HEK293T (cell line): ENCODE data around the gene MRAS.

Experiments
- CTCF ChIA-PET: fragments of 350-600 bp; formaldehyde crosslinking; extraction: SDS; loops from one replicate; lab custom pipeline; 2021; ENCODE audit warnings: antibody characterized with exemption, inconsistent platforms; lab: Yijun Ruan, JAX
- POLR2A ChIA-PET: fragments of 350-600 bp; formaldehyde crosslinking; extraction: SDS; loops from one replicate; lab custom pipeline; 2020; ENCODE audit warnings: antibody characterized with exemption, inconsistent platforms; lab: Yijun Ruan, JAX
- DNase-seq: peaks from one replicate; pipeline ENCODE4 v3.0.0; 2012; ENCODE audit warnings: mixed read lengths; ENCODE audit errors: extremely low spot score
- ARNT ChIP-seq: fragments of 450-650 bp; IDR thresholded peaks from 2 replicates; pipeline ENCODE4 v1.6.1; 2017; ENCODE audit warnings: mild to moderate bottlenecking
- BHLHE40 ChIP-seq: fragments of 450-650 bp; IDR thresholded peaks from 2 replicates; pipeline ENCODE4 v1.6.1; 2016; ENCODE audit warnings: mild to moderate bottlenecking, moderate library complexity, borderline replicate concordance
- CTBP1 ChIP-seq: fragments of 450-650 bp; IDR thresholded peaks from 2 replicates; pipeline ENCODE4 v1.6.1; 2016; ENCODE audit warnings: borderline replicate concordance
- ELF4 ChIP-seq: fragments of 450-650 bp; IDR thresholded peaks from 2 replicates; pipeline ENCODE4 v1.6.1; 2017; ENCODE audit warnings: antibody characterized with exemption
- FOXA1 ChIP-seq: fragments of 450-650 bp; IDR thresholded peaks from 2 replicates; pipeline ENCODE4 v1.6.1; 2016; ENCODE audit warnings: mild to moderate bottlenecking
- FOXK2 ChIP-seq: fragments of 450-650 bp; IDR thresholded peaks from 2 replicates; pipeline ENCODE4 v1.6.1; 2016; ENCODE audit warnings: mild to moderate bottlenecking
- FOXM1 ChIP-seq: fragments of 450-650 bp; IDR thresholded peaks from 2 replicates; pipeline ENCODE4 v1.6.1; 2017; ENCODE audit warnings: mild to moderate bottlenecking, borderline replicate concordance
- HDGF ChIP-seq: fragments of 450-650 bp; IDR thresholded peaks from 2 replicates; pipeline ENCODE4 v1.6.1; 2017; ENCODE audit warnings: antibody characterized with exemption, borderline replicate concordance
- L3MBTL2 ChIP-seq: fragments of 450-650 bp; conservative IDR thresholded peaks from 2 replicates; pipeline ENCODE4 v1.6.1; 2016; ENCODE audit warnings: mild to moderate bottlenecking
- LEF1 ChIP-seq: fragments of 450-650 bp; IDR thresholded peaks from 2 replicates; pipeline ENCODE4 v1.6.1; 2017; ENCODE audit warnings: mild to moderate bottlenecking, borderline replicate concordance
- NFRKB ChIP-seq: fragments of 450-650 bp; IDR thresholded peaks from 2 replicates; pipeline ENCODE4 v1.6.1; 2016; ENCODE audit warnings: mild to moderate bottlenecking, moderate library complexity
- SP1 ChIP-seq: fragments of 450-650 bp; IDR thresholded peaks from 2 replicates; pipeline ENCODE4 v1.6.1; 2017
- SUZ12 ChIP-seq: fragments of 450-650 bp; IDR thresholded peaks from 2 replicates; pipeline ENCODE4 v1.6.1; 2016; ENCODE audit warnings: mild to moderate bottlenecking
- TARDBP ChIP-seq: fragments of 450-650 bp; IDR thresholded peaks from 2 replicates; pipeline ENCODE4 v1.6.1; 2016
- ZNF384 ChIP-seq: fragments of 450-650 bp; IDR thresholded peaks from 2 replicates; pipeline ENCODE4 v1.6.1; 2016
- TF ChIP-seq, protein P1 (sequence below): fragments of 450-650 bp; IDR thresholded peaks from 2 replicates; pipeline ENCODE4 v1.6.1; 2016

MRAS gene

DNA sequence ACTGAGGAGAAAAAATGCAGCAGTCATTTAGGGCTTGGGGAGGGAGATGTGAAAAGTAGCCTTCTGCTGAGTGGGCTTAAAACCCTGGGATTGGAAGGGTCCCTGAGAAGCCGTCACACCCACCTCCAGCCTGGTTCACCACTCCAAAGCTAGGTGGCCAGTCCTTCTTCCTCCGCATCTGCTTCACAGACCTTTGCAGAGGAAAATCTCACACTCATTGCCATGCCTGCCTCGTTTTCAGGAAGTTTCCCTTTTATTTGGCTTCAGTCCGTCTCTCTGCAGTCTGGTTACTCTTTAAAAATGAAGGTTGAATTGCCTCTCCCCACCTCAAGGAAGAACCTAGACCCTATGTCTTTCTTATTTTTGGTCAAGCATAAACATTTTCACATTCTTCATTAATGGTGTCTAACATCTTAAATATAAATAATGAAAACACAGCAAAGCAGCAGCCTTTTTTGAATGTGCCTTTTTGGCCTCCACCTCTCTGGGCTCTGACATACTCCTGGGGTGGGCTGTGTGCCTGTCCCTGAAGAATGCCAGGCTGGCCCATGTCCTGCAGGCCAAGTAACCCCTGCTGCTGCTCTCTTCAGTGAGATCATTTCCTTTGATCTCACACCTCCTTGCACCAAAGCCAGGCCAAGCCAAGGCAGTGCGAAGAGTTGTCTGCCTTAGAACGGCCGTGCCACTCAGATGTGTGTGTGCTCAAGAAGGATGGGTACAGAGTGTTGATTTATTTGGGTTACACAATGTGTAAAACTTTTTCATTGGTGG lies 11.0 kb downstream of the MRAS start:
- POLR2A ChIA-PET = interaction anchor here (1.5 kb wide), 1 partner anchor 10 kb away, joined by 3 read pairs; no protein-coding TSS in a partner anchor
- CTCF ChIA-PET = no interaction called here
- no peak for DNase-seq
- TF ChIP-seq SUZ12 (no peak), CTBP1 (no peak), SP1 (no peak), ZNF384 (no peak)

DNA sequence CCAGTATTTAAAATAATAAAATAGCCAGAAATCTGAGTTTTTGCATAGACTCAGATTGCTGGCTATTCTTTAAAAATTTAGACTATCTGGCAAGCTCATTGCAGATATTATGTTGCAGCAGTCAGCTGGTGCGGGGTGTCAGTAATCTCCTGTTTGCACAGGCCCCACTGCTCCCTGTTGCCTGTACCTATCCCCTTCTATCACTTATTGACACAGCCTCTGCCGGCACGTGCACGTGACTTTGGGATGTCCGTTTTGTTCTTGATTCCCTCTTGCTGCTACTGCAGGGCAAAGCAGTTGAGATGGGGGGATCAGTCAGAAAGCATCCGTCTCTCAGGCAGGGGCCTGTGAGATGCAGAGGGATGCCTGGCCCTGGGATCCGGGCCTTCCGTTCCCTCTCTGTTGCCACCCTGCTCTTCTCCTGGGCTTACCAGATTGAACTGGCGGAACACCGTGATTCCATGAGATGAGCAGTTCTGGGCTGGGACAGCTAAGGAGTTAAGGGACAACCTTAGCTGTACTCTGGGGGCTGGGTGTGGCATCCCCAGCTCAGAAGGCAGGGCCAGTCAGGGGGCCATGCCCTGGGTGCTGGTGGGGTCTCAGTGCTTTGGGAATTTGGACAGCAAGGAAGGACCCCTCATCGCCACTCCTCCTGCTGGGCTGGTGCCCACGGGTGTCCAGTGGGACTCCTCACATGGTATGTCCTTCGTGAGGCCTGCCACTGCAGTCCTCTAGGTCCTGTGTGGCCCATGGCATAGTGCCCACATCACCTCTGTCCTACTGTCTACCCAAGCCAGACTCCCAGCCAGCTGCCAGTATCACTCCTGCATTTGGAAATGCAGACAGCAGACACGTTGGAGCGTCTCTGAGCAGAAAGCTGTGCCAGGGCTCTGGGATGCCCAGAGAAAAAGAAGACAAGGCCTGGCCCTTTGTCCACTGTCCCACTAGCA lies 11.8 kb downstream of the MRAS start:
- DNase-seq = no peak
- ChIA-PET POLR2A (no interaction called here), CTCF (no interaction called here)
- TF ChIP-seq LEF1 (no peak), CTBP1 (no peak), HDGF (no peak), SP1 (no peak), L3MBTL2 (no peak), FOXM1 (no peak), FOXK2 (no peak), ARNT (no peak), ZNF384 (no peak), ELF4 (no peak), FOXA1 (no peak)
- TF ChIP-seq, protein P1, sequence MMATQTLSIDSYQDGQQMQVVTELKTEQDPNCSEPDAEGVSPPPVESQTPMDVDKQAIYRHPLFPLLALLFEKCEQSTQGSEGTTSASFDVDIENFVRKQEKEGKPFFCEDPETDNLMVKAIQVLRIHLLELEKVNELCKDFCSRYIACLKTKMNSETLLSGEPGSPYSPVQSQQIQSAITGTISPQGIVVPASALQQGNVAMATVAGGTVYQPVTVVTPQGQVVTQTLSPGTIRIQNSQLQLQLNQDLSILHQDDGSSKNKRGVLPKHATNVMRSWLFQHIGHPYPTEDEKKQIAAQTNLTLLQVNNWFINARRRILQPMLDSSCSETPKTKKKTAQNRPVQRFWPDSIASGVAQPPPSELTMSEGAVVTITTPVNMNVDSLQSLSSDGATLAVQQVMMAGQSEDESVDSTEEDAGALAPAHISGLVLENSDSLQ = no peak

DNA sequence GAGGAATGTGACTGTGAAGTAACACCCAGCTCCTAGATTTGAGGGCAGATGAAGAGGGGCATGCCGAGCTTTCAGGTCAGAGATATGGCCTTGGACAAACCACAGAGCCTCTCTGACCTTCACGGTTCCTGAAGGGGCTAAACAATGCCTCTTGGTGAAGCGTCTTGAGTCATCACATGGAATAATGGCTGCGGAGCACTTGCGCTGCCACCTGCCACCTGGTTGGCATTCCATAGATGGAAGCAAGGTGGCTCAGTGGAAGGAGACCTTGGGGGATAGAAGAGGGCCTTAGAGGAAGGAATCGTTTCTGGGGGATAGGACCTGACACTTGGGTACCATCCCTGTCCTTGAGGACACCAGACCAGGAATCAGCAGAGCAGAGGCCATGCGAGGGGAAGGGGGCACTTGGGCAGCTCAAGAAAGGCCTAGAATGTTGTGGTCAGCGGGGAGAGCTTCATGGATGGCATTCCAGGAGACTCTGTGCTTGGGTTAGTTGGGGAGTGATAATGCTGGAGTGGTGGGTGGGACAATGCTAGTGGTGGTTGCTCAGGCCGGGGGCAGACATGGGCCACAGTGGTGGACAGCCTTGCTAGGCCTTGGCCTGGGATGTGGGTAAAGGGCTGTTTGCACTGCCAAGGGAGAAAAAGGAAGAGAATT lies 12.6 kb downstream of the MRAS start:
- no peak for DNase-seq
- ChIA-PET POLR2A (no interaction called here), CTCF (no interaction called here)
- no peak for TF ChIP-seq TARDBP
- TF ChIP-seq, protein P1 = no peak
- no peak for TF ChIP-seq FOXK2
- no peak for TF ChIP-seq HDGF
- TF ChIP-seq ELF4 = no peak
- TF ChIP-seq SUZ12 = no peak
- TF ChIP-seq SP1 = no peak
- TF ChIP-seq FOXA1 = no peak
- TF ChIP-seq L3MBTL2 = no peak
- no peak for TF ChIP-seq ARNT
- TF ChIP-seq FOXM1 = no peak

DNA sequence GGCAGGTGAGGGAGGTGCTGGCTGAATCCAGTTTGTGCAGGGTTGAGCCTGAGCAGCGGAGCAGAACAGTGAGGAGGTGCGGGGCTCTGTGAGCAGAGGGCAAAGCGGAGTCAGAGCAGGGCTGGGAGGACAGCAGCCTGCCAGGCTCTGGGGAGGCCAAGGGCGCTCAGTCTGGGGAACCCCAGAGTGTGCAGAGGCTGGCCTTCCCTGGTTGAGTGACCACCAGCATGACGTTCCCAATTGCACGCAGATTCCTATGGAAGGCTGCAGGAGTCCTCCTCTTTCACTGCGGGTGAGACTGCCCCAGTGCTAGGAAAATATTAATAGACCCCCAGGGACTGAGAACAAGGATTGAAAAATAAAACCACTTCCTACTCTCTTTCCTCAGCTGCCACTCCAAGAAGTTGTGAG lies 13.2 kb downstream of the MRAS start:
- TF ChIP-seq ARNT (no peak), L3MBTL2 (no peak), FOXA1 (no peak), ELF4 (no peak), SUZ12 (no peak), FOXK2 (no peak), BHLHE40 (no peak), SP1 (no peak), LEF1 (no peak), HDGF (no peak), FOXM1 (no peak), NFRKB (no peak), CTBP1 (no peak), TARDBP (no peak), ZNF384 (no peak)
- TF ChIP-seq, protein P1 = no peak
- no peak for DNase-seq
- POLR2A ChIA-PET = no interaction called here
- CTCF ChIA-PET = no interaction called here

DNA sequence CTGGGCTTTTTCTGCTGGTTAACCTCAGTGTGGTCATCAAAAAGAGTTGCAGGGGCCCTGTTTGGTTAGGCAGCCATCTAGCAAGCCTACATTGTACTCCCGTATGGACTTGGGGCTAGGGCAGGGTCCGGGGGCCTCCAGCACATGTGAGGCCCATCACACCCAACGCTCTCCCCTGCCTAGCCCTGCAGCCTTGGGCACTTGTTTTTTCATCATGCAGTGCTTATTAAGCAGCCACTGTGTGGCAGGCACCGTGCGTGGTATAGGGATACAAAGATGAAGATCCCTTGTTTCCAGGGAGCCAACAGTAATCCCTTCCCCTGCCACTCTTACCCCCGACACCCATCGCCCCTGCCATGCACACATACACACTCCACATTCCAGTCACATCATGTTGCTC lies 14.2 kb downstream of the MRAS start:
- TF ChIP-seq NFRKB = no peak
- ChIA-PET CTCF (no interaction called here), POLR2A (no interaction called here)
- no peak for DNase-seq

DNA sequence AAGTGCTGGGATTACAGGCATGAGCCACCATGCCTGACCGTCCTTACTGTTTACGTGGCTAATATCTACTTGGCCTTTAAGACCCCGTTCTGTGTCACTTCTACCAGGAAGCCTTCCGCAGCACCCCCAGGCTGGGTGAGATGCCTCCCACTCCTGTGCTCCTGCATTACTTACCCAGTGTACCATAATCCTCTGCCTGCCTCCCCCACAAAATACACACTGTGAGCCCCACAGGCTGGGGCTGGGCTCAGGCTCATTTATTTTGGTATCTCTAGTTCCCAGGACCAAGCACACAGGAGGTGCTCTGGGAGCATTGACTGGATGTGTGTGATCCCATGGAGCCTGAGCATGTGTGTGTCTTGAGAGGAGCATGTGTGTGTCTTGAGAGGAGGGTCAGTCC lies 14.9 kb downstream of the MRAS start:
- TF ChIP-seq CTBP1 = no peak
- no peak for TF ChIP-seq L3MBTL2
- TF ChIP-seq, protein P1 = no peak
- no peak for TF ChIP-seq SUZ12
- no peak for TF ChIP-seq FOXK2
- no peak for DNase-seq
- ChIA-PET POLR2A (no interaction called here), CTCF (no interaction called here)
